Erythroblast (primary cell): ENCODE results near the gene TRIM43.

Experiments used
- GATA1 ChIP-seq: IDR thresholded peaks from 2 replicates; pipeline ENCODE4 v1.6.1; 2011; ENCODE audit warnings: low read depth, mild to moderate bottlenecking, control low read depth, low read length, moderate library complexity
- POLR2A ChIP-seq: IDR thresholded peaks from 2 replicates; pipeline ENCODE4 v1.6.1; 2011; ENCODE audit warnings: mild to moderate bottlenecking, low read length

- no peak for TF ChIP-seq POLR2A
- no peak for TF ChIP-seq GATA1
Observed at GRCh38 chr2:95551055-95551568, 40.7 kb upstream of the TRIM43 start.
